Cerebellar nuclear complex (tissue), 1 donor: ENCODE measurements around the gene CHRM3.
"Not testable (repeated sequence)": the region's sequence is repeated elsewhere in the genome, so short reads cannot be mapped to it uniquely, and the experiment has no call there.

ENCODE experiments used
- DNase-seq, 2 experiments: peaks; one replicate each; lab custom pipeline; 2025; lab: John Stamatoyannopoulos, UW

Gene CHRM3

DNA sequence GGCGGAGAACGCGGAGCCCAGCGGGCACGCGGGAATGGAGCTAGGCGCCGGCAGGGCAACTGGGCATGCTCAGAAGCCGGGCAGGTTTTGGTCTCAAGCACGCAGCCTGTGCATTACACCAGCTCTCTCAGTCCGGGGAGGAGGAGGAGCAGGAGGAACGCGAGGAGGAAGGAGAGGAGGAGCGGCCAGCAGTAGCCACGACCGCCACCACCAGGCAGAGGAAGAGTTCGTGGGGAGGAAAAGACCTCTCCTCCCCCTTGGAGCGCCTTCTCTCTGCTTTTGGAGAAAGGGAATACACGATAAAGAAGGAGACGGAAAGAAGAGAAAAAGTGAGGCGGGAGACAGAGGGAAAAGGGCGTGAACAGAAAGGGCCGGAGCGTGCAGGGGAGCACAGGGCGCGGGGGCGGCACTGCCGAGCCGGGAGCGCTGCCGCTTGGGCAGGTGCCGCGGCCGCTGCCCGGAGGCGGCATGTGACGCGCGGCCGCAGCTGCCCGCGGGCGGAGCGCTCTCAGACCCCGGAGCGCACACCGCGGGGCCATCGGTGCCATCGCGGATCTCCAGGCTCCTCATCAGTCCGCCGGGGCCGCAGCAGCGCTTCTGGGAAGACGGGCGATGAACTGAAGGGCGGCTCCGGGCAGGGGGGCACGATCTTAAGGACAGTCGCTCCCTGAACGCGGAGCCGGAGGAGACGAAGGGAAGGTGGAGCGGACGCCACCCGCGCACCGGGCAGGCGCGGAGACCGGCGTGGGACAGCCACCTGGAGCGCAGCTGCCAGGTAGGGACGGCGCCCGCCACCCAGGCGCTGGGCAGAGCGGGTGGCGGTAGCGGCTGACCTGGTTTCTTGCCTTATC, at the start of gene CHRM3:
CHRM3 (plus strand) TSS at position 116 of the 851 bp plus-strand sequence. CDS start 520,884 bp downstream, outside the sequence.
- DNase-seq = no peak

DNA sequence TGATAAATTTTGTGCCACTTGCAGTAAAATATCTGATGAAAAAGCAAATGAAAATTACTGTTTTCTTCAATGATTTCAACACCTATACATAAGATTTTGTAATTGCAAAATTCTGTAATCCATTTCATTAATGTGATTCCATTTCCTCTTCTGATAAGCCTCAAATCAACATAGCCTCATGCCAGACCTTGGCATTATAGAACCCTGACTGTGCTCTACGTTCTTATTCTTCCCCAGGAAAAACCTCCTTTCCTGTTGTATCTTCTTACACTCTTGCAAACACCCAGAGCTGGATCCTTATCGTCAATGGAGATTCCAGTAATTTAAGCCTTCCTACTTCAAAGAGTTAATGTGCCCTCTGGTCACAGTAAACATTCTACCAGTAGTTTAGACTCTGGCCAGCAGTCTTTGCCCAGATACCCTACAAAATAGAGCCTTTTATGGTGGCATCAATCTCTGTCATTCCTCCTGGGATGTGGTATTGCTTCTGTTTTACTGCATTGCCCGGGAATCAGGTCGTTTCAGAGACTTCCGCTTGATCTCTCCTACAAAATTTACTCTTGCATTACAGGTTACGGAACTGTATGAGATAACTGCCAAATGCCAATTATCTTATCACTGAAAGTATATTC, 48.5 kb upstream of the CHRM3 start:
- DNase-seq = no peak

DNA sequence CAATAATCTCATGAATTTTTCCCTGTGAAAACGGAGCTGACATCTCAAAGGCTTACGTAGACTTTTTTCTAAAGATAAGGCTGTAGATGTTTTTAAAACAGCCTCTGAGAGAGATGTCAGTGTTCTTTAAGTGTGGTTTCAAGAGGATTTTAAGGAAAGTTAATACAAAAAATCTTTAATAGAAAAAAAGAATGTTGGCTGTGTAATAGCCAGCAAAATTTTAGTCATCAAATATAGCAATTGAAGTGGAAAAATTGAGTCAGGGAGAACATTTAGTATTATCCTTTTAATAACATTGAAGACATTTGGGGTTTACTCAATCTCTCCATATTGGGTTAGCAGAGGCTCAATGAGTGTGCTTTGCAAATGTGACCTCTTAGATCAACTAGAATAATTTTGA, 38.6 kb upstream of the CHRM3 start:
- no peak for DNase-seq

DNA sequence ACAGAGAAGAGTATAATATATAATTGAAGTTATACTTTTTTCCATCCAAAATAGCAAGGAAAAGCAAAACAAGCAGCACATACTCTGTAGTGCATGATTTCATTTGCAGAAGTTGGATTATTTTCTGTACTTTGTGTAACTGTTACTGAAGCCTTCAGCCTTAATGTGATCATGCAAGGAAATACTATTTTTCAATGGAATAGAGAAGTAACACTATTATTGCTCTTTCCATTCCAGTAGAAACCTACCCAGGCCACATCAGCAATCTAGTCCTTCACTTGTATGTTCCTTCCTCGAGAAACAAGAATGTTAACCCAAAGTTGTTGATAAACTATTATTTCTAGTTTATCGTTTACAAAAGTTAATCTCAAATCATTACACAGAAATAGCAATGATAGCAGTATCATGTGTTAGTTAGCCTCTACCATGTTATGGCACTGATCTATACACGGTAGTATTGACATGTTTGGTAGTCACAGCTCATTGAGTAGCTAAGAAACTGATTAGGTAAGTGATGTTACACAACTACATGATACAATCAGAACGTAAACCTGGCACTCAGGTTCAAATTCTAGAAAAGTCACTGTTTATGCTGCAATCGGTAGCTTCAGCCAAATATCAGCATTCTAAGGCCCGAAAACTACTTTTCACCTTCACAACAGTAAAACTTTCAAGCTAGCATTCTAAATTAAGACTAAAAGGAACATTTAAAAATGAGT, 37.6 kb upstream of the CHRM3 start:
- no peak for DNase-seq

DNA sequence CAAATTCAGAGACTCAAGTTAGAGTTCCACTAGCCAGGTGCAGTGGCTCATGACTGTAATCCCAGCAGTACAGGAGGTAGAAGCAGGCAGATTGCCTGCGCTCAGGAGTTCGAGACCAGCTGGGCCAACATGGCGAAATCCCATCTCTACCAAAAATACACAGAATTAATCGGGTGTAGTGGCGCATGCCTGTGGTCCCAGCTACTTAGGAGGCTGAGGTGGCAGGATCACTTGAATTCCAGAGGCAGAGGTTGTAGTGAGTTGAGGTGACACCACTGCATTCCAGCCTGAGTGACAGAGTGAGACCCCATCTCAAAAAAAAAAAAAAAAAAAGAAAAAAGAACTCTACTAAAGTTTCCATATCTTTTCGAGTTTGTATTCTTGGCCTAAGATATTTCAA, 36.7 kb upstream of the CHRM3 start:
- no peak for DNase-seq

DNA sequence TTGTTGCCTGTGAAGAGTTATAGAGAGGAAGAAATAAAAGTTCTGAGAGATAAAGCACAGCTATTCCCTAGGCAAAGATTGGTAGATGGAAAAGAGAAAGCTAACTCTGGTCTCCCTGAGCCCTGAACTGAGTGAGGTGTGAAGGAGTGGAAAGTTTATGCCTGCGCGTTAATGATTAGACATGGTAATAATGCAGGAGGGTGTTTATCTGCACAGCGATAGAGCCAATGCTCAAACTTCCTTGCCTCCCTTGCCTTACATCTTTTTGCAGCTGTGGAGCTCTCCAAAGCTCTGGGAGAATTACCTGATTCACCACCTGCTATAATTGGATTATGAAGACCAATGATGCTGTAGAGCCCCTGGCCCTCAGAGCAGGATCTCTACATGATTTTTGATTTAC, 32.8 kb upstream of the CHRM3 start:
- DNase-seq = no peak

DNA sequence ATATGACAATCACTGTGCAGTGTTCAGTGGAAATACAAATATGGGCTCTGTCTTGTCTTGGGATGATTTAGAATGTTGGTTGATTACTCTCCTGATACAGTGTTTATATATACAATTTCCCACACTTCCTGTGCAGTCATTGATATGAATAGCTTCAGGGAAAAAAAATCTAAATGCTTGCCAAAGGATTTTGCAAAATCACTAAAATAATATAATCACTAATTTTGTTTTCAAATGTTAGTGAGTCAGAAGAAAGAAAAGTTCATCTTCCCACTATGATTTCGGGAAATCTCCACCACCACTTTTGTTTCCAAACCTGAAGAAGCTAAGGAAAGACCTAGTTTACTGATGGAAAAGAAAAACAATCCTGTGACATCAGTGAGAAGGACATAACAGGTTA, 32.1 kb upstream of the CHRM3 start:
- DNase-seq = no peak

DNA sequence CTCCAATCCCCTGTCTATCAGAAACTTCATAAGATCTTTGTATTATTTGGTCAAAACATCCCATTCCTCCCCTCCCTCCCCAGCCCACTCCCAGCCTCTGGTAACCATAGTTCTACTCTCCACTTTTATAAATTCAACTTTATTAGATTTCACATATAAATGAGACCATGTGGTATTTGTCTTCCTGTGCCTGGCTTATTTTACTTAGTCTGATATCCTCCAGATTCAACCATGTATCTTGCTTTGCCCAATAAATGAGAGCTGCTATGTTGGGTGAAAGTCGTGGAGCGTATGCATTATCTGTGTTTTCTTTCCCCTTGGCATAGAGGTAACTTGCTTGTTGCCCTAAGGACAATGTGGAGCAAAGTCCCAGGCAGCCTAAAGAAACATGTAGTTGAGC, 28.5 kb upstream of the CHRM3 start:
- no peak for DNase-seq

DNA sequence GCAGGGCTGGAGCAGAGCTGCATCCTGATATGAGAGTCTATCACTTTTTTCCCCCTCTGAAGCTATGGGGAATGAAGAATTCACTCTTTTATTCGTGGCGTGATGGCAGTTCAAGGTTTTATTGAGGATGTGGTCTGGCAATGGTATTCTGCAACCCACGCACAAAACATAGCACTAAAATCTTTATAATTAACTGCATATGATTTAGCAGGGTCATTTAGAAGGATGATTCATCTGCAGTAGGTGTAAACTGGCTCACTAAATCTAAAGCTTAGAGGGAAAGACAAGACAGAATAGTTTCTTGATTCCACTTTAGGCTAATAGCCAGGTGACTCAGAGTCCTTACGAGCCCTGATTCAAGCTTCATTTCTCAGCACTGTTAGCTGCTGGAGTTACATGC, 25.0 kb upstream of the CHRM3 start:
- no peak for DNase-seq

DNA sequence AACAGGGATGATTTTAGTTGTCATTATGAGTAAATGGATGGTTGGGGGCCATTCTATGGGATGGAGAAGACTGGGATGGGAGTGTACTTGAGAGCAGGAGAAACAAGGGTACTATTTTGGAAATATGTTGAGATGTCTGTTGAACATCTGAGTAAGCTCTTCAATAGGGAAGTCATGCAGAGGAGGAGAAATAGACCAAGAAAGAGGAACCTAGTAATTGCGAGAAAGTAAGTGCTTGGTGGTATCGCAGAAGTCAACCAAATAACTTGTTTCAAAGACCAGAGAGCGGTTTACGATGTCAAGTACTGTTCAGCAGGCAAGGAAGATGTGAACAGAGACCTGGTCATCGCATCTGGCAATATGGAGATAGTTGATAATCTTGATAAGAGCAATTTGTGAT, 22.4 kb upstream of the CHRM3 start:
- no peak for DNase-seq

DNA sequence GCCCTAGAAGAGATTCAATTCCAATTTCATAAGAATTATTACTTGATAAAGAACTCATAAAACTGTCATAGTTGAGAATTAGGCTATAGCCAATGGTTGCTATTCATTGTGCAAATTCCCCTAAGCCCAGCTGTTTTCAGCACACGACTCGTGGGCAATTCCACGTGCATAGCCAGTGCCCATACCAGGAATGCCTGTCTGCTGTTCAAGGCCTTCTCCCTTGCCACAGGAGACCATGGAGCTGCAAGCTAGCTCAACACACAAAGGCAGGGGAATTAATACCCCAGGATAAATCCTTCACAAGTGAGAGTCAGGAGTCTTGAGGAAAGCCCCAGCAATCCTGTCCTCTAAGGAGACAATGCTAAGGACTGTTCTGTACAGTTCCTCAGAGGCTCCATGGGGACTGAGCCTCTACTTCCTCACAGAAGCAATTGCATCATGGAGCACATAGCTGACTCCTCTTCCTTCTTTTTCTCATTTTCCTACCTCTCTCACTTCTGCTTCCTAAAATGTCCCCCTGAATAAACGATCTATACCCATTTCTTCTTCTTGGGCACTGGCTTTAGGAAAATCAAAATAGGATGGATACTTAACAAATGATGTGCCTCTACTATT, 19.1 kb upstream of the CHRM3 start:
- no peak for DNase-seq

DNA sequence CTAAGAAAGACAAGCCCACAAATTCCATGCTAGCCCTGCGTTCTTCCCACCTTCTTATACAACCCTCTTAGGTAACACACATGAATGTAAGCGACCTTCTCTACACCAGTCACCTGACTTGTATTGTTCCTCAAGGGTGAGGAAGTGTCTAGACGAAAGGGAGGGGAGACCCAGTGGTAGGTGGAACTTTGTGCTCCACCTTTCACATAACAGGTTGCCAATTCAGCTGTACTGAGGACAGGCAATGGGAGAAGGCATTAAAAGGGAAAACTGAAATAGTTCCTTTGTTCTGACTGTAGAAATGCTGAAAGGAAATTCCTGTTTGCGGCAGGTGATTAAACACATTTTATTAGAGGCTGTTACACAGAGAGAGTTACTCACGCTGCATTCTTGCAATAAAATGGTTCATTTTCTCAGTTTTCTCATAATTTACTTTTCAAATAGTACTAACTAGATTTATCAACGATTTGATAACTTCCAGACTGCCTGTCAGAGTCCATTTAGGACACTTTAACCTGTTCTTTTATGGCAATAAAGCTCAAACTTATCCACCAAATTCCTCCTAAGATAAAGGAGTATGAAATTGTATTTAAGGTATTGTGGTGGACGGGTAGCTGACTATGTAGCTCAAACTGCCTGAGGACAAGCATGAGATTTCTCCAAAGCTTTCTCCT, 17.8 kb upstream of the CHRM3 start:
- no peak for DNase-seq

DNA sequence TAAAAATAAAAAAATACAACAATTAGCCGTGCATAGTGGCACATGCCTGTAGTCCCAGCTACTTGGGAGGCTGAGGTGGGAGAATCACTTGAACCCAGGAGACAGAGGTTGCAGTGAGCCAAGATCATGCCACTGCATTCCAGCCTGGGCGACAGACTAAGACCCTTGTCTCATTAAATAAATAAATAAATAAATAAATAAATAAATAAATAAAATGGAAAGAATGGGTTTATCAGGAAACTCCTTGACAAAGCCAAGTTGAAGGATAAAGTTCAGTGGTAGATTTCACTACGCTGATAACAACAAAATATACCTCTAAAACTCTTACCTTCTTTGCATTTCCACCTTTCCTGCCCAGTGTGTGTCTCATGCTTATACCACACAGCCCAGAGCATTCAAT, 15.5 kb upstream of the CHRM3 start:
- DNase-seq = not testable (repeated sequence)

DNA sequence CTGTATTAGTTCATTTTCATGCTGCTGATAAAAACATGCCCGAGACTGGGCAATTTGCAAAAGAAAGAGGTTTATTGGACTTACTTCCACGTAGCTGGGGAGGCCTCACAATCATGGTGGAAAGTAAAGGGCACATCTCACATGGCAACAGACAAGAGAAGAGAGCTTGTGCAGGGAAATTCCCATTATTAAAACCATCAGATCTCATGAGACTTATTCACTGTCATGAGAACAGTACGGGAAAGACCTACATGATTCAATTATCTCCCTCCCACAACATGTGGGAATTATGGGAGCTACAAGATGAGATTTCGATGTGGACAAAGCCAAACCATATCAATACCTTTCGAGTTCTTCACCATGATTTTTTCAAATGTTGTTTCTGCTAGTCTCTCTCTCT, 3.7 kb upstream of the CHRM3 start:
- no peak for DNase-seq

DNA sequence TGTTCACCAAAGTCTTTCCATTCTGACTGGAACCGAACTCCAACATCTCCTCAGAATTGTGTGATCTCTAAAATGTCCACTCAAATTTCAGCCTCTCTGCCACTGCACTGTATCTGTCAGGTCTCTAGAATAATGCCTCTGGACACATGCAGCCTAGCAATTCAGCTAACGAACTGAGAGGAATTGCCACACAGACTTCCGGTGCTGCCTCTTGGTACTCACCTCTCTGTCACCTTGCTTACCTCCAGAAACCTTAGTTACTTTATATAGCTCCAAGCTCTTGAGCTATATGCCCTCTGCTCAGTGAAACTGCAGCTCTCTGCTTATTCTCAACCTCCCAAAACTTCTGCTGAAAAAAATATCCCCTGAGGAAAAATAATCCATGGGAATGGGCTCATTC, 2.7 kb upstream of the CHRM3 start:
- no peak for DNase-seq

DNA sequence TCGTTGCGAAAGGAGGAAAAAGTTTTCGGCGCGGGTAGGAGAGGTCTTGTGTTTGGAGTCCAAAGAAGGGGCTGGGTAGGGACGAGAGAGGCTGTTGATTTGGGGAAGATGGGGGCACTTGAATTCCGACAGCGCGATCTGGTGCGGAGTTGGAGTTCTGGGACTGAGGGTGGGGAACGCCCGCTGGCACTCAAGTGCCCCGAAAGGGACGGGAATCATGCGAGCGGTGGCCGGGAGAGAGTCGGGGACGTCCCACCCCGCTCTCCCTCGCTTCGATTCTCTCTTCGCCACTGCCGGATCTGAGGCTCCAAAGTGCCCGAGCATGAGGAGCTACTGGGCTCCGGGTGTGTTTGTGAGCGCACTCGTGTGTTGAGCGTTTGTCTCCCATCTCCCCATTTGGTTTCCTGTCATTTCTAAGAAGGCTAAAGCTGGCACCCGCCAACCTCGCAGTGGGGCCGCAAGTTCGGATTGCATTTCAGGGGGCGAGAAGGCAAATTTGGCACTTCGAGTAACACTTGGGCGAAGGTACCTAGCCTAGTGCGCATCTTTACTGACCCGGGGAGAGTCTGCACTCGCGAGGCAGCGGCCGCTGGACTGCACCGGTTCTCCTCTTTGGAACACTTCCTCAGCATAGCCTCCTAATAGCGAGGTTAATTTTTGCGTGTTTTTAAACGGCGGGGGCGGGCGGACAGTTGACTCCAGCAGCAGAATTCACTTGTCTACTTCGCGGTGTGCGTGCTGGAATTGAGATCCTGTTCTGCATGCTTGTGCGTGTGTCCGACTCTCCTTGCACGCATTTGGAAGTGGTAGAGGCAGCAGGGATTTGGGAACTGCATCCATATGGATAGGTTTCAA, 1.2 kb downstream of the CHRM3 start:
- no peak for DNase-seq

DNA sequence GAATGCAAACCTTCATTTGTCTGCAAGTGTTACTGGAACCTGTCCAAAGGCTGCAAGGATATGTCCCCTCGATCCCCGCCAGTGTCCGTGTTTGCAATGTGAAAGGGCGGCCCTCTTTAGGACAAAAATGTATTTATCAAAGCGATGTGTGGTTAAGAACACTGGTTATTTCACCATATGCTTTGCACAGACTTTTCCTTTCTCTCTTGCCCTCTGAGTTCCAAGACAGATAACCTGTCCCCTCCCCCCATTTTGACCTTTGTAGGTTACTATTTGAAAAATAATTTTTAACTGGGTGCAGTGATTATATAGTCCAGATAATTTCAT, 1.8 kb downstream of the CHRM3 start:
- no peak for DNase-seq

DNA sequence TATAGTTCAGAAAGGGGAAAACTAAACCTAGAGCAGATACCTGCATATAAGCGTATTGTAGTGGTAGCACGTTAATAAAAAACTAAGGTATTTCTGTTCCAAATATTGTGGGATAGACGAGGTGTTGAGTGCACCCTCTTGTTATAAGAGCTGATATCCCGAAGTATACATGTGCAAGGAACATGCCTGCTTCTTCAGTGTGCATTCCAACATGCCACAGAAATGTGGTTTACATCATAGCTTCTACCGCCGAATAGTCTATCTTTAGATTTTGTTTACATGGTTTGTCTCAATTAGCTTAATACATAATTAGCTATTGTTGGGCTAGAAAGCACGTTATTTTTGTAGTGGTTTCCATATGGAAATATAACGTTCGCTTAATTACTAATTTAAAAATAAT, 2.2 kb downstream of the CHRM3 start:
- no peak for DNase-seq

DNA sequence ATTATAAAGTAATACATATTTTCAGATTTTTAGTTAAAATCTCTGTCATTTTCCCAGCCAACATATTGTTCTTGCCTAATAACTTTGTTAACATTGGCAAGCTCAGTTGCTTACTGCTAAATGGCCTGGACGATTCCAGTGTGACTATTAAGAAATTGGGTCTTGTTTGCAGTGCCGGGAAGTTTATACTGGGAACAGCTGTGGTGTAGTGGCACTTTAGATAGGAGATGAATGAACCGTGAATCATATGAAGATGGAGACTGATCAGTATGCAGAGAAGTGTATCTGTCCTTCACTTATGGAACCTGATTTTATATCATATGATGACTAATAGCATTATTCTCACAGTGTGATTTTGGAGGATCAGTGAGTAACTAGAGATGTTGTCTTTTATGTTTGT, 3.3 kb downstream of the CHRM3 start:
- no peak for DNase-seq

DNA sequence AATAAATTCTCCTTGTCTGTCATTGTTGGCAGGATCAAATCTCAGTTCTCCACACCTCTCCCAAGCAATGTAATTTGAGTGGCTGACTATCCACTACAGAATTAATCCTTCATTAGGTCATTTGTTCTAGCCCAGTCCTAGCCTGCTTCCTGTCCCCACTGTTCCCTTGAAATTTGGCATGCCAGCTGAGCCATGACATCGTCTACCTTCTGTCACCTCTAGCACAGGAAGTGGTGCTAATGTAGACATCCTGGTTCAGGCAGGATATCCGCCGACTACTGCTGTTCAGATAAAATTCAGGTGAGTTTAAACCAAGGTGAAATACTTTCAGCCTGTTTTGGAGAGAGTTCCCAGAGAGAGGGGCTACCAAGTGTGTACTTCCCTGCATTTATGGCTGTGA, 5.9 kb downstream of the CHRM3 start:
- no peak for DNase-seq

DNA sequence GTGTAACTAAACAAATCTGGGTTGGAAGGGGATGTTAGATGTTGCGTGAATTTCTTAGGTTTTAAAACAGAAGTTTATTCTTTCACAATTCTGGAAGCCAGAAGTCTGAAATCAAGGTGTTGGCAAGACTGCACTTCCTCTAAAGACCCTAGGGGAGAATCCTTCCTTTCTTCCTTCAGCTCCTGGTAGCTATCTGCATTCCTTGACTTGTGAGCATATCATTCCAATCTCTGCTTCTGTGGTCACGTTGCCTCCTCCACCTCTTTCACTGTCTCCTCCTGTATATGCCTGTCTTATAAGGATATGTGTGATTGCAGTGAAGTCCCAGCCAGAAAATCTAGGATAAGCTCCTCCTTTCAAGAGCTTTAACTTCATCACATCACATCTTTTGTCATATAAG, 7.7 kb downstream of the CHRM3 start:
- DNase-seq = no peak
